22Rv1 (cell line): ENCODE measurements around the gene P2RX3.
"Not testable (repeated sequence)": the region's sequence is repeated elsewhere in the genome, so short reads cannot be mapped to it uniquely, and the experiment has no call there.

Experiments used
- ZFX ChIP-seq: fragments of 450-650 bp; IDR thresholded peaks from 2 replicates; pipeline ENCODE4 v1.6.1; 2017; ENCODE audit warnings: antibody characterized with exemption, borderline replicate concordance
- TF ChIP-seq, protein P1 (sequence below): fragments of 450-650 bp; IDR thresholded peaks from 2 replicates; pipeline ENCODE4 v1.5.1; 2017; ENCODE audit warnings: mild to moderate bottlenecking

DNA sequence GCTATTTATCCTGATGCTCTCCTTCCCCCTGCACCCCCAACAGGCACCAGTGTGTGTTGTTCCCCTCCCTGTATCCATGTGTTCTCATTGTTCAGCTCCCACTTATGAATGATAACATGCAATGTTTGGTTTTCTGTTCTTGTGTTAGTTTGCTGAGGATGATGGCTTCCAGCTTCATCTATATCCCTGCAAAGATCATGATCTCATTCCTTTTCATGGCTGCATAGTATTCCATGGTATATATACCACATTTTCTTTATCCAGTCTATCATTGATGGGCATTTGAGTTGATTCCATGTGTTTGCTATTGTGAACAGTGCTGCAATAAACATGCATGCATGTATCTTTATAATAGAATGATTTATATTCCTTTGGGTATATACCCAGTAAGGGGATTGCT, 23.3 kb downstream of the P2RX3 start:
- TF ChIP-seq ZFX, result not testable (repeated sequence)
- TF ChIP-seq, protein P1, sequence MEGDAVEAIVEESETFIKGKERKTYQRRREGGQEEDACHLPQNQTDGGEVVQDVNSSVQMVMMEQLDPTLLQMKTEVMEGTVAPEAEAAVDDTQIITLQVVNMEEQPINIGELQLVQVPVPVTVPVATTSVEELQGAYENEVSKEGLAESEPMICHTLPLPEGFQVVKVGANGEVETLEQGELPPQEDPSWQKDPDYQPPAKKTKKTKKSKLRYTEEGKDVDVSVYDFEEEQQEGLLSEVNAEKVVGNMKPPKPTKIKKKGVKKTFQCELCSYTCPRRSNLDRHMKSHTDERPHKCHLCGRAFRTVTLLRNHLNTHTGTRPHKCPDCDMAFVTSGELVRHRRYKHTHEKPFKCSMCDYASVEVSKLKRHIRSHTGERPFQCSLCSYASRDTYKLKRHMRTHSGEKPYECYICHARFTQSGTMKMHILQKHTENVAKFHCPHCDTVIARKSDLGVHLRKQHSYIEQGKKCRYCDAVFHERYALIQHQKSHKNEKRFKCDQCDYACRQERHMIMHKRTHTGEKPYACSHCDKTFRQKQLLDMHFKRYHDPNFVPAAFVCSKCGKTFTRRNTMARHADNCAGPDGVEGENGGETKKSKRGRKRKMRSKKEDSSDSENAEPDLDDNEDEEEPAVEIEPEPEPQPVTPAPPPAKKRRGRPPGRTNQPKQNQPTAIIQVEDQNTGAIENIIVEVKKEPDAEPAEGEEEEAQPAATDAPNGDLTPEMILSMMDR, result not testable (repeated sequence)
